GM19328 (cell line): ENCODE results near the gene ELOB.
"Not testable (repeated sequence)": the region's sequence is repeated elsewhere in the genome, so short reads cannot be mapped to it uniquely, and the experiment has no call there.

Experiments used
- ATAC-seq: cut with Tn5 transposase; IDR thresholded peaks from one replicate; pipeline ENCODE4 v1.9.1; 2021; ENCODE audit warnings: mild to moderate bottlenecking, moderate library complexity; ENCODE audit not compliant: unreplicated experiment

The ELOB gene

DNA sequence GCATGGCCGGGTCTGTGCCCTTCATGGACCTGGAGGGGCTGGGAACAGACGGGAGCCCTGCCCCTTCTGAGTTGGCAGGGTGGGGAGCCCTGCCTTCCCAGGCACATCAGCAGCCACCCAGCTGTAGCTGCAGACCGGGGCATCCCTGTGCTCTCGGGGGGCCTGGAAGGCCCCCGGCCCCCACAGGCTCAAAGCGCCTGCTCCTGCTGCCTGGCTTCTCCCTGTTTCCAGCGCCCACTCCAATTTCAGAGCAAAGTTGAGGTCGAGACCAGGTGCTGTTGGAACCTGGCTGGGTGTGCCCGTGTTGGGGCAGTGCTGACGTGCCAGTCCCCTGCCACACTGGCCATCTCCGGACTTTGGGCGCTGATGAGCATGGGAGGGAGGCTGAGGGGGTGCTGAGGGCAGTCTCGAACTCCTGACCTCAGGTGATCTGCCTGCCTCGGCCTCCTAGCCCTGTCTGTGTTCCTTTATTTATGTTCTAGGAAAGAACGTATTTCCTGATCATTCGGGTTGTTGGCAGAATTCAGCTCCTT, 52.2 kb downstream of the ELOB start:
- ATAC-seq: no peak

DNA sequence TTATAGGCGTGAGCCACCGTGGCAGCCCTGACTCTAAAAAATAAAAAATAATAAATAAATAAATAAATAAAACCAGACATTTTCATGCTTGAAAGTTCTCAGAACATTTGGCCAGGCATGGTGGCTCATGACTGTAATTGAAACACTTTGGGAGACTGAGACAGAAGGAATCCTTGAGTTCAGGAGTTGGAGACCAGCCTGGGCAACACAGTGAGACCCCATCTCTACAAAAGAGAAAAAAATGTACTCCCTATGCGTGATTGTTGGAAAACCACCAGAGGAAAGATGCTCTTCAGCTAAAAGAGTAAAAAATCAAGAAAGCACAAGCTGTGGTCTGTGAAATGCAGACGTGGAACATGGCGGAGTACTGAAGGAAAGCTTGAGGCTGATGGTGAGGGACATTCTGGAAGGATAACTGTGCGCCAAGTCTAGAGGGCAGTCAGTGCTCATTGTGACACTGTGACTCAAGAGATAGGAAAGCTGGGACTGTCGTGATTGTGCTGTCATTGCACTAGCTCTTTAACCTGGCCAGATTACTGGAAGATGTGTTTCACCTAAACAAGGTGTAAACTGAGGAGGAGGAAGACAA, 52.9 kb downstream of the ELOB start:
- ATAC-seq: no peak

DNA sequence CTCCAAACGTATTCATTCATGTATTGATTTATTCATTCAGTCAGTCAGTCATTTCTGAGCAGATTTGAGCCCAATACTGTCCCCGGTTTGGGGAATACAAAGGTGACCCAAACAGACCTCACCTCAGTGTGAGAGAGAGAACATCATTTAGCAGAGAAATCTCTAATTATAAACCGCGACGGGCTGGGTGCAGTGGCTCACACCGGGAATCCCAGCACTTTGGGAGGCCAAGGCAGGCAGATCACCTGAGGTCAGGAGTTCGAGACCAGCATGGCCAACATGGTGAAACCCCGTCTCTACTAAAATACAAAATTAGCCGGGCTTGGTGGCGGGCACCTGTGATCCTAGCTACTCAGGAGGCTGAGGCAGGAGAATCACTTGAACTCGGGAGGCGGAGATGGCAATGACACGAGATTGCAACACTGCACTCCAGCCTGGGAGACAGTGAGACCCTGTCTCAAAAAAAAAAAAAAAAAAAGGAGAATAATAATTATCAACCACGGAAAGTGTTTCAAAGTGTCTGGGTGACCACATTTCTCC, 55.4 kb downstream of the ELOB start:
- ATAC-seq: not testable (repeated sequence)
